ENCODE measurements around the gene JMJD1C.

GRCh38 chr10:63133056-63133820 lies 332.5 kb downstream of the JMJD1C start, which contains the start of gene NRBF2:
- TF ChIP-seq CTCF (IDR thresholded peaks at IDR 0.05) = peak; percentile 27
- TF ChIP-seq EZH2 (IDR thresholded peaks at IDR 0.05) = peak; percentile 33
